NCI-H2227 treated with DMSO at 0.1 percent for 48 hours (cell line): ENCODE data around the gene REEP2.
"Not testable (repeated sequence)": the region's sequence is repeated elsewhere in the genome, so short reads cannot be mapped to it uniquely, and the experiment has no call there.

Source experiments
- DNase-seq: peaks from one replicate; lab custom pipeline; 2025; lab: John Stamatoyannopoulos, UW

REEP2 gene

GRCh38 chr5:138438724-138439476, at the start of gene REEP2:
TSS of gene REEP2 (plus strand) at chr5:138439057. CDS start at chr5:138439209, 152 bp downstream.
- peak; percentile 54 for DNase-seq

GRCh38 chr5:138389332-138389731, 49.5 kb upstream of the REEP2 start:
- no peak for DNase-seq

- DNase-seq: not testable (repeated sequence)
Measured at GRCh38 chr5:138389911-138390310, 48.9 kb upstream of the REEP2 start.

GRCh38 chr5:138391859-138392386, 46.9 kb upstream of the REEP2 start:
- DNase-seq: no peak

GRCh38 chr5:138402640-138403039, 36.2 kb upstream of the REEP2 start:
- no peak for DNase-seq

- DNase-seq: peak; percentile 31
Measured at GRCh38 chr5:138408023-138408422, 30.8 kb upstream of the REEP2 start.

GRCh38 chr5:138410996-138411640, 27.7 kb upstream of the REEP2 start:
- not testable (repeated sequence) for DNase-seq

GRCh38 chr5:138418444-138418843, 20.4 kb upstream of the REEP2 start:
- DNase-seq: no peak

- DNase-seq: no peak
Measured at GRCh38 chr5:138425079-138425478, 13.8 kb upstream of the REEP2 start.

GRCh38 chr5:138435943-138436342, 2.9 kb upstream of the REEP2 start:
- DNase-seq: no peak

- DNase-seq: no peak
Measured at GRCh38 chr5:138438003-138438723, 694 bp upstream of the REEP2 start.

GRCh38 chr5:138439477-138440158, 761 bp downstream of the REEP2 start:
- peak; percentile 5 for DNase-seq

- DNase-seq: no peak
Measured at GRCh38 chr5:138440159-138441073, 1.6 kb downstream of the REEP2 start.

GRCh38 chr5:138441221-138441620, 2.4 kb downstream of the REEP2 start:
- DNase-seq: no peak

GRCh38 chr5:138444078-138444773, 5.4 kb downstream of the REEP2 start:
- DNase-seq: no peak

- no peak for DNase-seq
Measured at GRCh38 chr5:138444774-138445546, 6.1 kb downstream of the REEP2 start.

GRCh38 chr5:138445547-138446271, 6.9 kb downstream of the REEP2 start:
- DNase-seq: no peak

GRCh38 chr5:138448070-138448469, 9.2 kb downstream of the REEP2 start:
- DNase-seq: no peak
